Neural cell (in vitro differentiated cells): ENCODE results near the gene SECISBP2L. TPM values are rescaled to one million over a fixed set of nuclear protein-coding genes. Genes with fewer than 3 reads are reported as not detected.

Experiments used
- H2AFZ ChIP-seq: fragments of 200-600, 300-800 bp; sonication (generic), shearing (Covaris generic); 2 replicates; pipeline ENCODE4 v1.6.0; 2014; ENCODE audit warnings: low read depth, mild to moderate bottlenecking, antibody characterized with exemption, low read length, moderate library complexity
- H3F3A ChIP-seq: fragments of 200-600 bp; shearing (Covaris generic); 2 replicates; pipeline ENCODE4 v1.6.1; 2016; ENCODE audit warnings: mild to moderate bottlenecking, moderate library complexity, mixed read lengths, antibody characterized with exemption, low read length; ENCODE audit not compliant: insufficient read depth, poor library complexity, severe bottlenecking
- H3K27ac ChIP-seq: fragments of 200-600, 300-800 bp; sonication (generic), shearing (Covaris generic); 2 replicates; pipeline ENCODE4 v1.5.1; 2014; ENCODE audit warnings: mild to moderate bottlenecking, low read length, moderate library complexity
- H3K27me3 ChIP-seq: fragments of 300-800, 200-600 bp; sonication (generic), shearing (Covaris generic); 2 replicates; pipeline ENCODE4 v1.6.0; 2014; ENCODE audit warnings: mild to moderate bottlenecking, low read depth, low read length, moderate library complexity; ENCODE audit not compliant: insufficient read depth
- H3K36me3 ChIP-seq: fragments of 300-800, 200-600 bp; sonication (generic), shearing (Covaris generic); 2 replicates; pipeline ENCODE4 v1.5.1; 2014; ENCODE audit warnings: mild to moderate bottlenecking, antibody characterized with exemption, low read length, moderate library complexity; ENCODE audit not compliant: insufficient read depth
- H3K4me2 ChIP-seq: fragments of 300-800, 200-600 bp; sonication (generic), shearing (Covaris generic); 2 replicates; pipeline ENCODE4 v1.6.0; 2014; ENCODE audit warnings: mild to moderate bottlenecking, low read length
- H3K4me3 ChIP-seq: fragments of 300-800, 200-600 bp; sonication (generic), shearing (Covaris generic); 2 replicates; pipeline ENCODE4 v1.5.1; 2014; ENCODE audit warnings: mild to moderate bottlenecking, low read length, moderate library complexity
- H3K79me2 ChIP-seq: fragments of 200-600 bp; shearing (Covaris generic); replicated peaks from 2 replicates; pipeline ENCODE4 v1.6.0; 2014; ENCODE audit warnings: mild to moderate bottlenecking, low read length, moderate library complexity; ENCODE audit not compliant: insufficient read depth
- H3K9ac ChIP-seq: fragments of 300-800, 200-600 bp; sonication (generic), shearing (Covaris generic); 2 replicates; pipeline ENCODE4 v1.6.1; 2016; ENCODE audit warnings: mild to moderate bottlenecking, low read length, mixed read lengths
- H3K9me2 ChIP-seq: fragments of 200-600 bp; shearing (Covaris generic); 2 replicates; pipeline ENCODE4 v1.6.1; 2016; ENCODE audit warnings: mild to moderate bottlenecking, low read length, mixed read lengths; ENCODE audit not compliant: insufficient read depth
- H3K9me3 ChIP-seq: fragments of 200-600, 300-800 bp; sonication (generic), shearing (Covaris generic); 2 replicates; pipeline ENCODE4 v1.6.1; 2016; ENCODE audit warnings: mild to moderate bottlenecking, mixed run types, low read length, moderate library complexity, mixed read lengths
- H4K20me1 ChIP-seq: fragments of 200-600 bp; shearing (Covaris generic); 2 replicates; pipeline ENCODE4 v1.6.1; 2016; ENCODE audit warnings: mild to moderate bottlenecking, mixed run types; ENCODE audit not compliant: insufficient read depth
- CTCF ChIP-seq: fragments of 450-650 bp; IDR thresholded peaks from 2 replicates; pipeline ENCODE4 v1.5.1; 2014; ENCODE audit warnings: antibody characterized with exemption, mild to moderate bottlenecking, moderate library complexity; ENCODE audit not compliant: poor library complexity, severe bottlenecking
- EP300 ChIP-seq: fragments of 450-650 bp; conservative IDR thresholded peaks from 2 replicates; pipeline ENCODE4 v1.6.1; 2014; ENCODE audit warnings: antibody characterized with exemption, mild to moderate bottlenecking, moderate library complexity; ENCODE audit not compliant: poor library complexity, severe bottlenecking
- EZH2 ChIP-seq: fragments of 200-600, 300-800 bp; shearing (Covaris generic), sonication (generic); IDR thresholded peaks from 2 replicates; pipeline ENCODE4 v1.6.1; 2014; ENCODE audit warnings: antibody characterized with exemption, low read length, borderline replicate concordance, mild to moderate bottlenecking; ENCODE audit not compliant: insufficient read depth, poor library complexity, severe bottlenecking
- MXI1 ChIP-seq: fragments of 450-650 bp; conservative IDR thresholded peaks from 2 replicates; pipeline ENCODE4 v1.6.1; 2014; ENCODE audit warnings: antibody characterized with exemption, mild to moderate bottlenecking; ENCODE audit not compliant: poor library complexity, severe bottlenecking
- POLR2AphosphoS5 ChIP-seq: IDR thresholded peaks from 2 replicates; pipeline ENCODE4 v1.6.1; 2012
- RAD21 ChIP-seq: fragments of 450-650 bp; conservative IDR thresholded peaks from 2 replicates; pipeline ENCODE4 v1.6.1; 2014; ENCODE audit warnings: antibody characterized with exemption, mild to moderate bottlenecking, moderate library complexity
- REST ChIP-seq: IDR thresholded peaks from 2 replicates; pipeline ENCODE4 v1.6.1; 2012; ENCODE audit warnings: borderline replicate concordance
- SMC3 ChIP-seq: fragments of 450-650 bp; conservative IDR thresholded peaks from 2 replicates; pipeline ENCODE4 v1.6.1; 2014; ENCODE audit warnings: antibody characterized with exemption, mild to moderate bottlenecking, moderate library complexity; ENCODE audit not compliant: poor library complexity
- TAF1 ChIP-seq: IDR thresholded peaks from 2 replicates; pipeline ENCODE4 v1.6.1; 2012; ENCODE audit warnings: low read depth
- polyA plus RNA-seq: library from polyadenylated mRNA; depleted of rRNA; stranded (reverse); fragments of >200 nt; gene quantifications from 2 replicates; pipeline ENCODE4 v1.2.3, GENCODE V29; 2014

SECISBP2L gene
- polyA plus RNA-seq, 1 donor from 2014 or later, result 45.9 TPM

GRCh38 chr15:48984021-48984710, 62.1 kb downstream of the SECISBP2L start:
- no peaks in the 10 kb centered on the region for H3K9me3 ChIP-seq
- H3K36me3 ChIP-seq, result peaks cover 4% of the 10 kb centered on the region
- no peaks in the 10 kb centered on the region for H4K20me1 ChIP-seq
- no peak overlapping the region for H3K4me2 ChIP-seq
- no peak overlapping the region for H3K27ac ChIP-seq
- no peaks in the 10 kb centered on the region for H3K27me3 ChIP-seq
- no peak overlapping the region for H2AFZ ChIP-seq
- no peak overlapping the region for H3K9ac ChIP-seq
- TF ChIP-seq TAF1, result no peak
- H3K9me2 ChIP-seq, result no peaks in the 10 kb centered on the region
- H3K4me3 ChIP-seq, result no peak overlapping the region
- no peaks in the 10 kb centered on the region for H3K79me2 ChIP-seq
- no peaks in the 10 kb centered on the region for H3F3A ChIP-seq

- peaks cover 3% of the 10 kb centered on the region for H3K36me3 ChIP-seq
- no peaks in the 10 kb centered on the region for H3K9me2 ChIP-seq
- TF ChIP-seq SMC3, result no peak
- TF ChIP-seq POLR2AphosphoS5, result no peak
- no peak for TF ChIP-seq EZH2
- no peak for TF ChIP-seq MXI1
- no peak for TF ChIP-seq REST
- TF ChIP-seq EP300, result no peak
- TF ChIP-seq CTCF, result no peak
- no peak for TF ChIP-seq TAF1
- no peak for TF ChIP-seq RAD21
- H3K4me2 ChIP-seq, result no peak overlapping the region
- H3K9me3 ChIP-seq, result no peaks in the 10 kb centered on the region
- no peaks in the 10 kb centered on the region for H3F3A ChIP-seq
- no peak overlapping the region for H3K27ac ChIP-seq
- H2AFZ ChIP-seq, result no peak overlapping the region
- H3K4me3 ChIP-seq, result no peak overlapping the region
- H3K9ac ChIP-seq, result no peak overlapping the region
- H3K27me3 ChIP-seq, result no peaks in the 10 kb centered on the region
- no peaks in the 10 kb centered on the region for H3K79me2 ChIP-seq
- no peaks in the 10 kb centered on the region for H4K20me1 ChIP-seq
These were observed 62.9 kb downstream of the SECISBP2L start for GRCh38 chr15:48983300-48983699.
